DMS114 treated with DMSO at 0.1 percent for 48 hours (cell line): ENCODE data around the gene GPR15LG.
"Not testable (repeated sequence)": the region's sequence is repeated elsewhere in the genome, so short reads cannot be mapped to it uniquely, and the experiment has no call there.

Experiments
- DNase-seq: peaks from one replicate; lab custom pipeline; 2025; ENCODE audit not compliant: unreplicated experiment; lab: John Stamatoyannopoulos, UW

GPR15LG gene

GRCh38 chr10:84164442-84164841 lies 9.2 kb upstream of the GPR15LG start:
- DNase-seq, result no peak

- DNase-seq, result no peak
Observed at GRCh38 chr10:84166620-84167288, 6.8 kb upstream of the GPR15LG start.

- not testable (repeated sequence) for DNase-seq
Observed at GRCh38 chr10:84167289-84167653, 6.3 kb upstream of the GPR15LG start.

GRCh38 chr10:84168382-84168781 lies 5.2 kb upstream of the GPR15LG start:
- DNase-seq, result not testable (repeated sequence)

- not testable (repeated sequence) for DNase-seq
Observed at GRCh38 chr10:84171237-84171636, 2.4 kb upstream of the GPR15LG start.

GRCh38 chr10:84171700-84172466 lies 1.7 kb upstream of the GPR15LG start:
- DNase-seq, result not testable (repeated sequence)

GRCh38 chr10:84172467-84173356 lies 889 bp upstream of the GPR15LG start:
- DNase-seq, result no peak

- DNase-seq, result no peak
Observed at GRCh38 chr10:84175436-84175835, 1.8 kb downstream of the GPR15LG start.

GRCh38 chr10:84176351-84176750 lies 2.8 kb downstream of the GPR15LG start:
- DNase-seq, result no peak

GRCh38 chr10:84176836-84177474 lies 3.4 kb downstream of the GPR15LG start:
- DNase-seq, result no peak

GRCh38 chr10:84177541-84178141 lies 4.0 kb downstream of the GPR15LG start:
- DNase-seq, result no peak

- no peak for DNase-seq
Observed at GRCh38 chr10:84178160-84178609, 4.6 kb downstream of the GPR15LG start.

- no peak for DNase-seq
Observed at GRCh38 chr10:84179059-84179710, 5.6 kb downstream of the GPR15LG start.

GRCh38 chr10:84180386-84180785 lies 6.8 kb downstream of the GPR15LG start:
- DNase-seq, result not testable (repeated sequence)

- DNase-seq, result no peak
Observed at GRCh38 chr10:84181631-84182030, 8.0 kb downstream of the GPR15LG start.

GRCh38 chr10:84184517-84184916 lies 10.9 kb downstream of the GPR15LG start:
- no peak for DNase-seq

- no peak for DNase-seq
Observed at GRCh38 chr10:84185526-84186175, 12.1 kb downstream of the GPR15LG start.

- no peak for DNase-seq
Observed at GRCh38 chr10:84188815-84189214, 15.2 kb downstream of the GPR15LG start.

GRCh38 chr10:84190621-84191020 lies 17.0 kb downstream of the GPR15LG start:
- DNase-seq, result no peak

- no peak for DNase-seq
Observed at GRCh38 chr10:84191106-84191505, 17.5 kb downstream of the GPR15LG start.
